Fibroblast of the aortic adventitia (primary cell): ENCODE data around the gene ARL4C. TPM values are rescaled to one million over a fixed set of nuclear protein-coding genes. Genes with fewer than 3 reads are reported as not detected.
A peak's percentile ranks its signal among the peaks of the same experiment; 100 is the strongest.
"Not testable (repeated sequence)": the region's sequence is repeated elsewhere in the genome, so short reads cannot be mapped to it uniquely, and the experiment has no call there.

ENCODE experiments used
- DNase-seq: peaks from one replicate; pipeline ENCODE4 v3.0.0-alpha.2; 2010; ENCODE audit warnings: low read depth
- H3K4me3 ChIP-seq: 2 replicates; pipeline ENCODE4 v1.5.1; 2011; ENCODE audit warnings: low read depth, mild to moderate bottlenecking, control low read depth, low read length, moderate library complexity
- total RNA-seq: library from RNA; depleted of rRNA; stranded (reverse); fragments of >200 nt; gene quantifications from 2 replicates; pipeline ENCODE4 v1.2.3, GENCODE V29; 2012; ENCODE audit warnings: low replicate concordance
- TF ChIP-seq, protein P1 (sequence below): IDR thresholded peaks from 2 replicates; pipeline ENCODE4 v1.5.1; 2011; ENCODE audit warnings: mild to moderate bottlenecking, low read length, control low read depth, inconsistent platforms; ENCODE audit not compliant: insufficient read depth

Gene ARL4C
- total RNA-seq, 1 donor = 136 TPM

DNA sequence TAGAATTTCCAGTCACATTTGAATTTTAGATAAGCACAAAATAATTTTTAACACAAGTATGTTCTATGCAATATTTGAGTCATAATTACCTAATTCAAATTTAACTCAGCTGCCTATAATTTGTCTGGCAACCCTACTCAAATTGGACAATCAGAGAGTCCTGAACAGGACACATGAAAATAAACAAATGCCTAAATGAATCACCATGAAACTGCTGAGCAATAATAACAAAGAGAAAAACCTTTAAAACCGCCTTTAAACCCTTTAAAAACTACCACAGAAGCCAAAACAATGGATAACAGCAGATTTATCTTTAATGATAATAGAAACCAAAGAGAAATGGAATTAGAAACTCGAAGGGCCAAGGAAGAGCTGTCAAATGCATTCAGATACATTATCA lies 39.5 kb downstream of the ARL4C start:
- TF ChIP-seq, protein P1, sequence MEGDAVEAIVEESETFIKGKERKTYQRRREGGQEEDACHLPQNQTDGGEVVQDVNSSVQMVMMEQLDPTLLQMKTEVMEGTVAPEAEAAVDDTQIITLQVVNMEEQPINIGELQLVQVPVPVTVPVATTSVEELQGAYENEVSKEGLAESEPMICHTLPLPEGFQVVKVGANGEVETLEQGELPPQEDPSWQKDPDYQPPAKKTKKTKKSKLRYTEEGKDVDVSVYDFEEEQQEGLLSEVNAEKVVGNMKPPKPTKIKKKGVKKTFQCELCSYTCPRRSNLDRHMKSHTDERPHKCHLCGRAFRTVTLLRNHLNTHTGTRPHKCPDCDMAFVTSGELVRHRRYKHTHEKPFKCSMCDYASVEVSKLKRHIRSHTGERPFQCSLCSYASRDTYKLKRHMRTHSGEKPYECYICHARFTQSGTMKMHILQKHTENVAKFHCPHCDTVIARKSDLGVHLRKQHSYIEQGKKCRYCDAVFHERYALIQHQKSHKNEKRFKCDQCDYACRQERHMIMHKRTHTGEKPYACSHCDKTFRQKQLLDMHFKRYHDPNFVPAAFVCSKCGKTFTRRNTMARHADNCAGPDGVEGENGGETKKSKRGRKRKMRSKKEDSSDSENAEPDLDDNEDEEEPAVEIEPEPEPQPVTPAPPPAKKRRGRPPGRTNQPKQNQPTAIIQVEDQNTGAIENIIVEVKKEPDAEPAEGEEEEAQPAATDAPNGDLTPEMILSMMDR = no peak
- DNase-seq = peak; percentile 54
- H3K4me3 ChIP-seq = no peak overlapping the region

- DNase-seq, H3K4me3 ChIP-seq: not testable (repeated sequence)
Measured at GRCh38 chr2:234455246-234455645, 41.6 kb downstream of the ARL4C start.

- no peak overlapping the region for H3K4me3 ChIP-seq
- no peak for DNase-seq
- TF ChIP-seq, protein P1 = no peak
Measured at GRCh38 chr2:234454433-234454832, 42.4 kb downstream of the ARL4C start.

DNA sequence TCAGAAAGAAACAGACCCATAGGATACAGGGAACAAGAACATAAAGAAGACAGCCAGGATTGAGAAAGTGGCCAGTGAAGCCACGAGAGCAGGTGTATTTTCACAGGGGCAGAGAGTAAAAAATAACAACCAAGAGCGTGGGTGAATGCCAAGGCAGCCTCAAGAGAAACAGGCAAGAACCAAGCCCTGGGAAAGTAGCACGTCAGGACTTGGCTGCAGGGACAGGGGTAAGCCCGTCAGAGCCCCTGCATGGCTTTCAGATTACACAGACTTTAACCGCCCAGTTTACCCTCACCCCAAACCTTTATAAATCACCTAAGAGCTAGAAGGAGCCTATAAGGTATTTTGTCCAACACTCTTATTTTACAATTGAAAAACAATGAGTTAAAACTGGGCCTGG lies 43.7 kb downstream of the ARL4C start:
- no peak for DNase-seq
- H3K4me3 ChIP-seq = no peak overlapping the region
- TF ChIP-seq, protein P1 = no peak

DNA sequence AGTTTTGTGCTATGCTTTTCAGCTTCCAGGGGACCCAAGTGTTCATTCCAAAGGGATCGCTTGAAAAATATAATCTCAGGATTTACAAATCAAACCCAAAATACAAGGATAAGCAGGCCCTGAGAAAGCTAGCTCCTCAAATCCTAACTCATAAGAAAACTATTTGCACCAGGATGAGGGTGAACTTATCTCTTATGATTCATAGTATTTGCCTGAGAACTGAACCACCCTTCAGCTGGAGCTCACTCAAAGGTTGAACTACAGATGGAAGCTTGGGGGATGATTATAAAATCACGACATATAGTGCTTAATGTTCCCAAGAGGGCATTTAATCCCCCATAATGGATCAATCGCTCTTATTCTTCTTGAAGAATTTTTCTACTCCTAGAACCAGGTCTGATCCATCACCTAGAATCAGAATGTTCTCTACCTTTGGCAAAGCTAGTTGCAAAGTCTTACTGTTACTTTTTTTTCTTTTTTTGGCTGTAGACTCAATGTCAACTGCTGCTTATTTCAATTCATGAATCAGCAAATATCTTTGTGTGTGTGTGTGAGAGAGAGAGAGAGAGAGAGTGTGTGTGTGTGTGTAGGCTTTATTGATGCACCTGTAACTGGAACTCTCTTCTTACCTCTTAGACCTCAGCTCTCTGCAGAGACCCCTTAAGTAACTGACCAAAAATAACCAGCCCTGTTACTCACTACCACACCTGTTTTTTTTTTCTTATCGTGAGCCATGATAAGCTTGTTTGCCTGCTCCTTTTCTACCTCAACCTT lies 44.8 kb downstream of the ARL4C start:
- no peak overlapping the region for H3K4me3 ChIP-seq
- TF ChIP-seq, protein P1 = no peak
- peak; percentile 98 for DNase-seq

DNA sequence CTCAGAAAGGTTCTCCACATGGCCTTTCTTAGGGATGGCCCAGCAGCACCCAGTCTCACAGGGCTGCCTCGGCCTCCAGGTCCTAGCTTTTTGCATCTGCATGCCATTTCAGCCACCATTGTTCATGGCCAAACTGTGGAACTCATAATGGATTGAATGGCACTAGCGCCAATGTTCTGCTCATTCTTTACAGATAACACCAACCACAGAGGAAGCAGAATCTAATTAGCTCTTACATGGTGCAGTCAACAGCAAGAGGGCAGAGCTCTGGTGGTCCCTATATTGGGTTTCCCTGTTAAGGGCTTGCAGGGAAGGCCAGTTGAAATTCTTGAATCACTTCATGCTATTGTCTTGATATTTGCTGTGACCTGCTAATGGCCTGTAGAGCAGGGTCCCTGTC lies 45.6 kb downstream of the ARL4C start:
- DNase-seq = no peak
- TF ChIP-seq, protein P1 = no peak
- H3K4me3 ChIP-seq = no peak overlapping the region

GRCh38 chr2:234450431-234451124 lies 46.3 kb downstream of the ARL4C start:
- DNase-seq = no peak
- TF ChIP-seq, protein P1 = no peak
- no peak overlapping the region for H3K4me3 ChIP-seq
